SK-N-SH (cell line): Measurements from ENCODE around the gene UQCR11. TPM values are rescaled to one million over a fixed set of nuclear protein-coding genes. Genes with fewer than 3 reads are reported as not detected.
A peak's percentile ranks its signal among the peaks of the same experiment; 100 is the strongest.

Experiments
- CTCF ChIA-PET: fragments of 300-600, 350-600 bp; formaldehyde crosslinking; extraction: SDS; loops from one replicate; lab custom pipeline; 2021; lab: Yijun Ruan, JAX
- POLR2A ChIA-PET: fragments of 350-600 bp; sonication (Branson Sonifier 250); formaldehyde crosslinking; extraction: SDS; loops from one replicate; lab custom pipeline; 2020; ENCODE audit warnings: antibody characterized with exemption, inconsistent platforms; lab: Yijun Ruan, JAX
- DNase-seq: peaks from one replicate; pipeline ENCODE4 v3.0.0; 2012
- H2AFZ ChIP-seq: fragments of 200-600 bp; sonication (generic); 2 replicates; pipeline ENCODE4 v1.8.1; 2016; ENCODE audit warnings: antibody characterized with exemption, mild to moderate bottlenecking, low read depth
- H3F3A ChIP-seq: fragments of 200-600 bp; sonication (generic); replicated peaks from 2 replicates; pipeline ENCODE3; 2016; ENCODE audit warnings: antibody characterized with exemption, mild to moderate bottlenecking; ENCODE audit not compliant: insufficient read depth
- H3K27ac ChIP-seq, 2 experiments: fragments of 200-500 bp in 1 of 2; fragments of 200-600 bp in 1 of 2; sonication (Bioruptor generic) in 1 of 2; sonication (generic), shearing (Covaris generic) in 1 of 2; 2 replicates each; pipeline versions ENCODE4 v1.5.1 to v1.6.1; 2014 to 2016; ENCODE audit warnings: low read depth in 2 of 2, inconsistent platforms in 1 of 2, low read length in 1 of 2, mild to moderate bottlenecking in 1 of 2, mixed read lengths in 1 of 2
- H3K27me3 ChIP-seq: fragments of 200-600 bp; sonication (generic), shearing (Covaris generic); 2 replicates; pipeline ENCODE4 v1.6.1; 2016; ENCODE audit warnings: mixed run types; ENCODE audit not compliant: insufficient read depth
- H3K36me3 ChIP-seq, 2 experiments: fragments of 200-500 bp in 1 of 2; fragments of 200-600 bp in 1 of 2; sonication (Bioruptor generic) in 1 of 2; sonication (generic) in 1 of 2; replicated peaks in 1 of 2; 2 replicates each; pipeline versions ENCODE3 to v1.5.1; 2014 to 2016; ENCODE audit warnings: low read length in 1 of 2, mild to moderate bottlenecking in 1 of 2; ENCODE audit not compliant: insufficient read depth in 2 of 2, control insufficient read depth in 1 of 2
- H3K4me1 ChIP-seq, 2 experiments: fragments of 200-500 bp in 1 of 2; fragments of 200-600 bp in 1 of 2; sonication (Bioruptor generic) in 1 of 2; sonication (generic), shearing (Covaris generic) in 1 of 2; 2 replicates each; pipeline versions ENCODE4 v1.5.1 to v1.6.1; 2014 to 2016; ENCODE audit warnings: low read depth in 1 of 2, low read length in 1 of 2, mixed run types in 1 of 2; ENCODE audit not compliant: insufficient read depth in 2 of 2, control insufficient read depth in 1 of 2
- H3K4me2 ChIP-seq: fragments of 200-600 bp; sonication (generic), shearing (Covaris generic); 2 replicates; pipeline ENCODE4 v1.6.1; 2017; ENCODE audit warnings: mixed run types
- H3K4me3 ChIP-seq, 2 experiments: fragments of 200-500 bp in 1 of 2; fragments of 200-600 bp in 1 of 2; sonication (Bioruptor generic) in 1 of 2; sonication (generic), shearing (Covaris generic) in 1 of 2; 2 replicates each; pipeline versions ENCODE4 v1.5.1 to v1.8.1; 2014 to 2016; ENCODE audit warnings: low read depth in 2 of 2, inconsistent platforms in 1 of 2, low read length in 1 of 2, mild to moderate bottlenecking in 1 of 2, mixed read lengths in 1 of 2, moderate library complexity in 1 of 2
- H3K79me2 ChIP-seq: fragments of 200-600 bp; sonication (generic); 2 replicates; pipeline ENCODE4 v1.8.1; 2017; ENCODE audit warnings: mild to moderate bottlenecking; ENCODE audit not compliant: insufficient read depth
- H3K9ac ChIP-seq: fragments of 200-600 bp; sonication (generic); 2 replicates; pipeline ENCODE4 v1.6.1; 2017; ENCODE audit warnings: mixed run types
- H3K9me2 ChIP-seq: fragments of 200-600 bp; sonication (generic); 2 replicates; pipeline ENCODE4 v1.6.1; 2017; ENCODE audit warnings: mixed run types
- H3K9me3 ChIP-seq: fragments of 200-600 bp; sonication (generic); 2 replicates; pipeline ENCODE4 v1.6.1; 2017; ENCODE audit warnings: mixed run types, mild to moderate bottlenecking, moderate library complexity
- H4K20me1 ChIP-seq: fragments of 200-600 bp; sonication (generic); 2 replicates; pipeline ENCODE4 v1.6.1; 2017; ENCODE audit warnings: mild to moderate bottlenecking, mixed run types; ENCODE audit not compliant: insufficient read depth
- ELF1 ChIP-seq: IDR thresholded peaks from 2 replicates; pipeline ENCODE4 v1.4.0; 2012
- FOSL2 ChIP-seq: IDR thresholded peaks from 2 replicates; pipeline ENCODE4 v1.4.0; 2012; ENCODE audit warnings: low read depth, mild to moderate bottlenecking, moderate library complexity, borderline replicate concordance
- FOXJ3 ChIP-seq: sonication (generic); formaldehyde crosslinking; IDR thresholded peaks from 2 replicates; pipeline ENCODE4 v1.5.1; 2020; ENCODE audit warnings: mild to moderate bottlenecking, missing genetic modification reagents
- FOXM1 ChIP-seq: IDR thresholded peaks from 2 replicates; pipeline ENCODE4 v1.4.0; 2012; ENCODE audit warnings: low read depth, mild to moderate bottlenecking
- MEF2A ChIP-seq: IDR thresholded peaks from 2 replicates; pipeline ENCODE4 v1.4.0; 2012; ENCODE audit warnings: low read depth, borderline replicate concordance
- NFIC ChIP-seq: IDR thresholded peaks from 2 replicates; pipeline ENCODE4 v1.4.0; 2012; ENCODE audit warnings: borderline replicate concordance
- NRF1 ChIP-seq: IDR thresholded peaks from 2 replicates; pipeline ENCODE4 v1.6.1; 2012; ENCODE audit warnings: low read depth, mild to moderate bottlenecking, low read length
- RCOR1 ChIP-seq: fragments of 150-350 bp; IDR thresholded peaks from 2 replicates; pipeline ENCODE4 v1.6.1; 2017; ENCODE audit warnings: antibody characterized with exemption, low read length
- RFX5 ChIP-seq: IDR thresholded peaks from 2 replicates; pipeline ENCODE4 v1.6.1; 2012; ENCODE audit warnings: mild to moderate bottlenecking, improper control_type of control experiment, low read length
- SMC3 ChIP-seq: IDR thresholded peaks from 2 replicates; pipeline ENCODE4 v1.6.1; 2012; ENCODE audit warnings: low read depth, low read length, improper control_type of control experiment
- TAF1 ChIP-seq: IDR thresholded peaks from 2 replicates; pipeline ENCODE4 v1.6.1; 2012; ENCODE audit warnings: low read depth, mild to moderate bottlenecking, low read length, moderate library complexity, borderline replicate concordance
- YY1 ChIP-seq: IDR thresholded peaks from 2 replicates; pipeline ENCODE4 v1.4.0; 2012; ENCODE audit warnings: low read depth, mild to moderate bottlenecking
- ZBTB33 ChIP-seq: IDR thresholded peaks from 2 replicates; pipeline ENCODE4 v1.4.0; 2012; ENCODE audit warnings: low read depth, borderline replicate concordance
- WGBS: methylation state at CpG from one replicate; pipeline ENCODE4 v1.1.6; 2017; ENCODE audit warnings: low lambda C conversion rate; 5-methylcytosine and 5-hydroxymethylcytosine counted together
- polyA plus RNA-seq, 3 experiments: library from polyadenylated mRNA; depleted of rRNA; stranded (reverse); fragments of >200 nt; gene quantifications; 2 replicates each; pipeline ENCODE4 v1.2.3, GENCODE V29; 2012
- TF ChIP-seq, protein P1 (sequence below): IDR thresholded peaks from 2 replicates; pipeline ENCODE4; 2012

Gene UQCR11
- polyA plus RNA-seq, 1 of the 3 experiments (the other 2 are of a cell fraction), result 372 TPM

- Histone ChIP-seq H3K9me3 (no peaks in the 10 kb centered on the region), H3K27ac (peak overlapping the region in 1 of 2 experiments; percentile 86; a peak in 1 of 4 replicates), H3K79me2 (peaks cover 45% of the 10 kb centered on the region), H3K4me2 (no peak overlapping the region), H3K9ac (no peak overlapping the region), H2AFZ (no peak overlapping the region), H3F3A (peaks cover 6% of the 10 kb centered on the region), H3K4me1 (peaks cover 0 to 12% of the 10 kb centered on the region in 2 experiments; a peak in 2 of 4 replicates), H3K4me3 (peak overlapping the region in 1 of 2 experiments; percentile 66; a peak in 2 of 4 replicates), H4K20me1 (peaks cover 36% of the 10 kb centered on the region), H3K36me3 (no peaks in the 10 kb centered on the region), H3K27me3 (no peaks in the 10 kb centered on the region), H3K9me2 (no peaks in the 10 kb centered on the region)
- no peak for TF ChIP-seq FOSL2
- TF ChIP-seq YY1, result no peak
- no peak for TF ChIP-seq MEF2A
- TF ChIP-seq NFIC, result no peak
- TF ChIP-seq, protein P1, sequence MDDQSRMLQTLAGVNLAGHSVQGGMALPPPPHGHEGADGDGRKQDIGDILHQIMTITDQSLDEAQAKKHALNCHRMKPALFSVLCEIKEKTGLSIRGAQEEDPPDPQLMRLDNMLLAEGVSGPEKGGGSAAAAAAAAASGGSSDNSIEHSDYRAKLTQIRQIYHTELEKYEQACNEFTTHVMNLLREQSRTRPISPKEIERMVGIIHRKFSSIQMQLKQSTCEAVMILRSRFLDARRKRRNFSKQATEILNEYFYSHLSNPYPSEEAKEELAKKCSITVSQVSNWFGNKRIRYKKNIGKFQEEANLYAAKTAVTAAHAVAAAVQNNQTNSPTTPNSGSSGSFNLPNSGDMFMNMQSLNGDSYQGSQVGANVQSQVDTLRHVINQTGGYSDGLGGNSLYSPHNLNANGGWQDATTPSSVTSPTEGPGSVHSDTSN, result no peak
- DNase-seq, result peak; percentile 78
- whole genome bisulfite sequencing, result 0% methylated on average over 5 of the region's 73 CpGs
- POLR2A ChIA-PET, result no interaction called here
- CTCF ChIA-PET, result interaction anchor here (1.1 kb wide), 1 partner anchor 9 kb away, joined by 3 read pairs; no protein-coding TSS in a partner anchor
Observed at GRCh38 chr19:1567848-1568227, 37.4 kb downstream of the UQCR11 start.

DNA sequence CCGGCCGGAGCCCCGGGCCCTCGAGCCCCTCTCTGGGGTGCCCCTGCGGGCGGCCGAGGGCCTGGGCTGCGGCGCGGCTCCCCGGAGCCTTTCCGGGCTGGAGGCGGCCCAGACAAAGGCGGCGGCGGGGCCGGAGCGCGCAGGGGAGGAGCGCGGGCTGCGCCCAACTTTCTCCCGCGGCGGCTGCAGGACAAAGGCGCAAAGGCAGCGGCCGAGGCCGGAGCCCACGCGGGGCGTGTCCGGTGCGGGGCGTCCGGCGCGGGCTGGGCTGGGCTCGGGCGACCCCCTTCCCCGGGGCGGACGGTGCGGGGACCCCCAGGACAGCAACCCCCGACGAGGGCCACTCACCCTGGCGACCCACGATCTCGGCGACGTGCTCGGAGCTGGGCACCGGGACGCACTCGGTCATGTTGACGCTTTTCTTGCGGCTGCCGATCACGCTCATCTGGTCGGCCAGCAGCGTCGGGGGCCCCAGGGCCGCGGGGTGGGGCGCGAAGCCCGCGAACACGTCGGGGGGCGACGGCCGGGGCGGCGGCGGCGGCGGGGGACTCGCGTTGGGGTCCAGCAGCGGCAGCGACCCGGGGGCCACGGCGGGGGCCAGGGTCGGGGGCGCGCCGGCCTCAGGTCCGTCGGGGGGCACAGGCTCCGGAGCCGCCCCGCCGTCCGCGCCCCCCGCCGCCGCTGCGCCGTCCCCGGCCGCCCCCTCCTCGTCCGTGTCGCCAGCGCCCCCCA is 38.0 kb downstream of the UQCR11 start:
- 0% methylated on average over 11 of the region's 108 CpGs for WGBS
- no peaks in the 10 kb centered on the region for H3K36me3 ChIP-seq
- H3K4me1 ChIP-seq, result peaks cover 0 to 12% of the 10 kb centered on the region in 2 experiments; a peak in 2 of 4 replicates
- no peaks in the 10 kb centered on the region for H3K9me2 ChIP-seq
- H2AFZ ChIP-seq, result no peak overlapping the region
- ChIA-PET POLR2A (interaction anchor here (0.9 to 1.7 kb wide), 5 partner anchors 23 to 162 kb away, joined by 3 to 7 read pairs (median 4); no protein-coding TSS in a partner anchor), CTCF (interaction anchor here (1.1 to 5.0 kb wide), 2 partner anchors 9 to 22 kb away, joined by 3 to 37 read pairs; no protein-coding TSS in a partner anchor)
- H3K4me2 ChIP-seq, result peak overlapping the region; percentile 95
- H3K27ac ChIP-seq, result peak overlapping the region; percentile 86
- H3F3A ChIP-seq, result peaks cover 6% of the 10 kb centered on the region
- peak overlapping the region; percentile 99 for H3K9ac ChIP-seq
- H3K9me3 ChIP-seq, result no peaks in the 10 kb centered on the region
- no peak for TF ChIP-seq FOXM1
- no peak for TF ChIP-seq RCOR1
- H3K4me3 ChIP-seq, result peak overlapping the region; percentile 66 to 93
- H3K79me2 ChIP-seq, result peaks cover 51% of the 10 kb centered on the region
- DNase-seq, result peak; percentile 72
- no peaks in the 10 kb centered on the region for H3K27me3 ChIP-seq
- peaks cover 41% of the 10 kb centered on the region for H4K20me1 ChIP-seq

- H3K4me1 ChIP-seq, result peaks cover 0 to 12% of the 10 kb centered on the region in 2 experiments; a peak in 2 of 4 replicates
- H2AFZ ChIP-seq, result no peak overlapping the region
- peak overlapping the region; percentile 86 for H3K27ac ChIP-seq
- peaks cover 6% of the 10 kb centered on the region for H3F3A ChIP-seq
- H3K9me2 ChIP-seq, result no peaks in the 10 kb centered on the region
- no peaks in the 10 kb centered on the region for H3K9me3 ChIP-seq
- peak overlapping the region; percentile 99 for H3K9ac ChIP-seq
- H4K20me1 ChIP-seq, result peaks cover 48% of the 10 kb centered on the region
- peak overlapping the region; percentile 95 for H3K4me2 ChIP-seq
- H3K36me3 ChIP-seq, result no peaks in the 10 kb centered on the region
- peak overlapping the region; percentile 66 to 93 for H3K4me3 ChIP-seq
- peak; percentile 95 for DNase-seq
- CTCF ChIA-PET, result interaction anchor here (0.8 to 5.0 kb wide), 4 partner anchors 21 to 272 kb away, joined by 3 to 37 read pairs (median 5); no protein-coding TSS in a partner anchor
- 3% methylated on average over 10 of the region's 42 CpGs for WGBS
- H3K27me3 ChIP-seq, result no peaks in the 10 kb centered on the region
- peaks cover 58% of the 10 kb centered on the region for H3K79me2 ChIP-seq
- POLR2A ChIA-PET, result interaction anchor here (0.7 to 1.7 kb wide), 7 partner anchors 10 to 161 kb away, joined by 3 to 7 read pairs (median 3); no protein-coding TSS in a partner anchor
- no peak for TF ChIP-seq ELF1
- TF ChIP-seq FOXJ3 (CRISPR knock-in tag), result no peak
- no peak for TF ChIP-seq RFX5
- no peak for TF ChIP-seq FOSL2
- TF ChIP-seq YY1, result peak; percentile 32; the same call in 1 of the 2 replicates
- no peak for TF ChIP-seq SMC3
- TF ChIP-seq NFIC, result no peak
- peak; percentile 79; the same call in 1 of the 2 replicates for TF ChIP-seq TAF1
- TF ChIP-seq NRF1, result no peak
- TF ChIP-seq ZBTB33, result no peak
Observed at GRCh38 chr19:1566392-1567115, 38.7 kb downstream of the UQCR11 start.
